ENCODE measurements around the gene KRT4.

The KRT4 gene

DNA sequence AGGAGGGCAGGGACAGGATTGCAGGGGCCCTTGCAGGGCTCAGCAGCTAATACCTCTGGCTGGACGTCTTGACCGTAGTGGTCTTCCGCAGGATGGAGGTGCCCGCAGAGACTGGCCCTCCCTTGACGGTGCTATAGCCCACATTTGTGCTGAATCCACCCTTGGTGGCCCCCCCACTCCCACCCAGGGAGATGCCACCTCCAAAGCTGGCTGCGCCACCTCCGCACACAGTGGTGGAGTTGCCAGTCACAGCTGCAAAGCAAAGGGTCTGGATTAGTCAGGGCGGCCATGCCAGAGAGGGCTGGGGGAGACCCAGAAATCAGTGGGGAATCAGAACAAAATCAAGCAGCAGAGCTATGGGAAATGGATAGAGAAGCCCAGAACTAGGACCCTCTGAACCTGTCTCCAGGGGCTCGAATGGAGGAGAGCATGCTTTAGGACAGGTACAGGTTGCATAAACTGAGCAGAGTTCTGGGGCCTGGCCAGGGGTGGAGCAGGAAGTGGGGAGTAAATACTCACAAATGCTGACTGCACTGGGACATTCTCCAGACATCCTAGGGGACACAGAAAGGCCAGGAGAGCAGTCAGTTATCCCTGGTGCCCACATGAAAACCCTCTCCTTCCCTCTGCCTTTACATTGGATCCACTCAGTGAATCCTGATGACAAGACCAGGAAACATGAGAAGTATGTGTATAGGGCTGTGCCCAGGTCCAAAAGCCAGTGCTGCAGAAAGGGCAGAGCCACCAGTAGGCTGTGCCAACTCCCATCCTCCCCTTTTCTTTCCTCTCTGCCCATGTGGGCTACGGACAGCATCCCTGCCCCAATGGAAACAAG lies 8.1 kb upstream of the KRT4 start:
- DNase-seq (ENCODE audit: low read depth, low spot score): no peak

DNA sequence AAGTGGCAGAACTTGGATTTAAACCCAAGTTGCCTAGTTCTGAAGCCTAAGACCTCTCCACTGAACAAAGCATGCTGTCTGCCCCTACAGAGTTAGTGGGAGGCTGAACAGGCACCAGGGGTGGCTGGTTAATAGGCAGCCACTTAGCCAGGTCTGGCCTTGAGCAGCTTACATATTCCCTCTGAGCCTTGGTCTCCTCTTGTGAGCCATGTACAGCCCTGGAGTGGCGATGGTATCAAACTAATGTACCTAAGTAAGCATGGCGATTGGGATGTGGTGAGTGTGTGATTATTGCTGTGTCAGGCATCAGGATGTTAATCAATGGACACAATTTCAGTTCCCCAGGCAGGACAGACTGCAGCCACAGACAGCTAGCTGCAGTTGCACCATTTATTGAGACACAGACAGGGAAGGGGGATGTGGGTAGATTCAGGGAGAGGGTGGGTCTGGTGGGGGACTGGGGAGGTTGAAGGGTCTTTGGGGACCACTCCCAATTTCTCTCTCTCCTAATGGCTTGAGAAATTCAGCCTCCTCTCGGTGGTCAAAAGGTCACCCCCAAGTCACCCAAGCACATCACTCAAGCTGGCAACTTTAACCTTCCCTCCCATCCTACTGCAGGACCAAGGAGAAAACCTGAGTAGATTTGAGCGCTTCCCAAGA lies 7.3 kb upstream of the KRT4 start:
- DNase-seq (ENCODE audit: low read depth, low spot score): no peak

DNA sequence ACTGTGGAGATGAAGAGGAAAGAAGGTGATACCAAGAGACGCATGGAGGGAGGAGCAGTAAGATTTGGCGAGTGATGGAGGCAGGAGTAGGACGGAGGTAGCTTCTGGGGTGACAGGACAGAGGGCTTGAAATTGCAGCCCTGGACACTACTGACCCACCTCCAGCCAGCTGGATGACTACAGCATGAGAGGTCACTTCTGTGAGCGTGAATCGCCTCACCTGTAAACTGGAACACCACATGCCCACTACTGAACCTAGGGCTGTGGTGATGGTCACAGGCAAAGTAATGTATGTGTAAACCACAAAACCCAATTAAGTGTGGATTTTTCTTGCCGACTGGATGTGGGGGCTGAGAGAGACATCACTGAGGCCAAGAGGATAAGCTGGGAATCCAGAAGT lies 6.6 kb upstream of the KRT4 start:
- no peak for DNase-seq (ENCODE audit: low read depth, low spot score)

DNA sequence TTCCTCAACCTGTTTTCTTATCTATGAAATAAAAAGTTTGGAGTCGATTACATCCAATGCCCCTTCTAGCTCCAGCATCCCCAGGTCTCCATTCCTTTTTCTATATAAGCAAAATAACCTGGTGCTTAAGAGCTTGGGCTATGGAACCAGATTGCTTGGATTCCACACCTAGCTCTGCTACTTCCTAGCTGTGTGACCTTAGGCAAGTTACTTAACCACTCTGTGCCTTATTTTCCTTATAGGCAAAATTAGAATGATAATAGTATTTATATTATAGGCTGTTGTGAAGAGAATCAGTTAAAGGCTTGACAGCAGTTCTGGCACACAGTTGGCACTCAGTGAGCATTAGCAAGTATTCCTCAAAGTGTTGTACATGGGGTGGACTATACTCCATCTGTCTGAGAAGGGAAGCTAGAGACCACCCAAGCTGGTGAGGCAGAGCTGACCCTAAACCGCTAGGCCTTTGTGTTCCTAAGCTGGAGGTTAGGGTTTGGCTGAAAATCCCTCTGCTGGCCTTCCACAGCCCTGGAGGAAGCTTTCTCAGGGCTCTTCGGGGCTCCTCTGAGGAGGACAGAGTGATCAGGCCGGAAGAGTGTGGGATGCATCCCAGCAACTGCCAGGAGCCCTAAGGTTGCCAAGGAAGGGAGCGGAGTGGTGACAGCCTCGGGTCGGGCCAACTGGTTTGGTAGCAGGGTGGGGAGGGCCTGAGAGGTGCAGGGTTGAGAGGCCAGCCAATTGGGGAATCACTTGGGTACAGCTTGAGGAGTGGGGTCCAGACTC lies 6.0 kb upstream of the KRT4 start:
- DNase-seq (ENCODE audit: low read depth, low spot score): no peak

DNA sequence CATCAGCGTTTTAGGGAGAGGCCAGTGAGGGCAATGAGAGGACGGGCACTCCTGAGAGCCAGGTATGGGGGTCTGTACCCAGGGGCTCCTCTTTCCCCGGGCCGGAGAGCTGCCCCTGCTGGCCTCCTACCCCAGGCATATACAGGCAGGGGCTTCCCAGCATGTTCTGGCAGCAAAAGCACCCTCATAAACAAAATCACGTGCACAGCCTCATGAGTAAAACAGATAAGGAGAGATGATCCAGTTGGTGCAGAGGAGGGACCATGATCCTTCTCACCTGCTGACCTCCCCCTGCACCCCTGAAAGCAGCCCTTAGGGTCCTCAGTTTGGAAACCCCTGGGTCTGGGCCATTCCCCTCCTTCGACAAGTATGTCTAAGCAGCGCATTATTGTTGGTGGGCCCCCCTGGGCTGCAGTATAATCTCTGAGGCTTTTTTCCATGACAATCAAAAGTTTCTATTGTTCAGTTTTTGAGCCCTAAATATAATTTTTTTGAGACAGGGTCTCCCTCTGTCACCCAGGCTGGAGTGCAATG lies 5.0 kb upstream of the KRT4 start:
- DNase-seq (ENCODE audit: low read depth, low spot score): no peak

- DNase-seq (ENCODE audit: low read depth, low spot score): no peak
Observed at GRCh38 chr12:52818388-52818787, 4.5 kb upstream of the KRT4 start.

- DNase-seq (ENCODE audit: low read depth, low spot score): no peak
Observed at GRCh38 chr12:52817699-52818238, 3.9 kb upstream of the KRT4 start.

DNA sequence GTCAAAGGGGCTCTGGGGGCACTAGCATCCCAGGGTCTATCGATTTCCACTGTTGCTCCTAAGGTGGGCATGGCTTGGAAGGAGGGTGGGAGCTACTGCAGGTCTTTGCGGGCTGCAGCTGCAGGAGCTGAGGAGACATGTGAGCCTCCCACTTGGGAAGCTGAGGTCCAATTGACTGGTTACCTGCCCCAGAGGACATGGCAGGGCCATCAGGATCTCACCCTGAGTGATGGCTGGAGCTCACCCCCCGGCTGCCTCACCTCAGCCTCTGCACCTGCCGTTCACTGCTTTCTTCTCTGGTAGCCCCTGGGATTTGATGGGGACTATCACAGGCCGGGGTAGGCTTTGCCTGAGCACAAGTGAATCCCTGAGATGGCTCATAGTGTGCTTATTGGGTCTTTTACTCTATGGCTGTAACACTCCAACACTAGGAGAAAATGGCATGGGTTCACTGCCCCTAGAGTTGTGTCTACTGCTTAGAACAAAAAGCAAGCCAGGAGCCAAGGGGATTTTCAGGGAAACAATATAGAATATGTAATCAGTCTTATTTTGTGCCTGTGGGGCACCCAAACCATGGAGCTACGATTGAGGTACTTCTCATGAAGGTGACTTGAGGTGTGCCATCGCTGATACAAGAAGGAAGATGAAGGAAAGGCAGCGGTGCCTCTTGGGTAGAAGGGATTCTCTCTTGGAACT lies 3.2 kb upstream of the KRT4 start:
- DNase-seq (ENCODE audit: low read depth, low spot score): no peak

DNA sequence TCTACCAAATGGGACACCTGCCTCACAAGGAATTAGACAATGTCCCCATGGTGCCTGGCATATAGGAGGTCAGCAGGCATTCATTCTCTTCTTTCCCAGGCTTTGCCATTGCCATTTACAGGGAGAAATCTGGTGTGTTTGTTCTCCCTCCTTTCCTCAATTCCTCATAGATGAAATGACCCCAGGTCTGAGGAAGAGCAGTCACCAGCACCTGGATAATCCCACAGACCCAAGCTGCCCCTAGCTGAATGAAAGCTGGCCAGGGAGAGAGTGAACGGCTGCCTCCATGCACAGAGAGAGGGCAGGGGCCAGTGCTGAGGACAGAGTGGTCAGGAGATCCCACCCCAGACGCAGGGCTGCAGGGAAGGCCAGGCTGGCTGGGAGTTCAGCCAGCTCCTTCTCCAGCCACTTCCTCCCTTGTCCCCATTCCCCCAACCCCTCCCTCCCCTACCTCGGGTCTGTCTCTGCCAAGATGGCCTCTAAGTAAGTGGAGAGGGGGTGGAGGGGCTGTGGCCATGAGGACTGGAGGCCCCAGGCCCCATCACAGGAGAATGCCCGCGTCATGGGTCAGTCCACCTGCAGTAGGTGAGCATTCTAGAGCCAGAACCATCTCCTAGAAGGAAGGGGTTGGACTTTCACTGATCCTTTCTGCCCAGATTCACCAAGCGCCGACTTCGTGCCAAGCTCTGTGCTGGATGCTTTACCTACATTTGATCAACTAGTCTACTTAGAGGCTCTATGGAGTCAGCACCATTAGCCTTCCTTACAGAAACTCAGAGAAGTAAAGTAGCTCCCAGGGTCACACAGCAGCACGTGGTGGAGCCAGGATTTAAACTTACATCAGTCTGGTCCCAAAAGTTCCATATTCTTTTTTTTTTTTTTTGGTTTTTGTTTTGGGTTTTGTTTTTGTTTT lies 2.0 kb upstream of the KRT4 start:
- DNase-seq (ENCODE audit: low read depth, low spot score): no peak

- no peak for DNase-seq (ENCODE audit: low read depth, low spot score)
Observed at GRCh38 chr12:52815161-52815560, 1.2 kb upstream of the KRT4 start.

- DNase-seq (ENCODE audit: low read depth, low spot score): no peak
Observed at GRCh38 chr12:52814710-52815155, 817 bp upstream of the KRT4 start.

DNA sequence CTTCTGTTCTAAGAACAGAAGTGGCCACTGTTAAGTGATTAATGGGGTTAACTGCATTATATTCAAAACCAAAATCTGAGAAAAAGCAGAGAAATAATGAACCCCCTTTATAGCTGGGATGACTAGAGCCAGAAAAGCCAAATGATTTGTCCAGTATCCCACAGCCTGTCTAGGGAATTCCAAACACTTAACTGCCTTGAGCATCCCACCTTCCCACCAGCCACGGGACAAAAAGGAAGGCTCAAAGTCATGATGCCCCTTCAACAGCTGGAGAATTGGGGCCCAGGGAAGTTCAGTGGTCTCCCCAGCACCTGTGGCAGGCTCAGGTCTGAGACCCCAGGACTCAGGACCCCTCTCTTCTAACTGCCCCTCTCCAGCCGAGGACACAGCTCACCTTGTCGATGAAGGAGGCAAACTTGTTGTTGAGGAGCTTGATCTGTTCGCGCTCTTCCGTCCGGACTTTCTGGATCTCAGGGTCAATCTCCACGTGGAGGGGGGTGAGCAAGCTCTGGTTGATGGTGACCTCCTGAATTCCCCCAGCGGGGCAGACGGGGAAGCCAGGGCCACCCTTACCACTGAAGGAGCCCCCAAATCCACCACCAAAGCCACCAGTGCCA lies 605 bp downstream of the KRT4 start:
- no peak for DNase-seq (ENCODE audit: low read depth, low spot score)

DNA sequence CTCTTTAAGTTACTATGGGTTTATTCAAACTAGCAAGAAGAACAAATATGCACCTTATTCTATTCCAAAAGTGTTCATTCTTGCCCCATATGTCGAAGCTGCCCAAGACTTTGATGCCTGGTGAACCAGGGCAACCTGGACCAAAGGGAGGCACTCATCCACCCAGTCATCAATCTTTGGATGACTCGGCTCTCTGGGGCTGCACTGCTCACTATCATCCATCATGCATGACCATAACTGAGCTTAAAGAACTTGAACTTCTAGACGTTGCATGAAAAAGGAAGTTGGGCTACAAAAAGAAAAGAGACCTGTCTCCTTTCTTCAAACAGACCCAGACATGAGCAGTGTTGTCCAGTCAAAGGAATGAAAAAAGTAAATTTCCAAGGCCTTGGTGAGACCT lies 1.2 kb downstream of the KRT4 start:
- DNase-seq (ENCODE audit: low read depth, low spot score): no peak

- DNase-seq (ENCODE audit: low read depth, low spot score): no peak
Observed at GRCh38 chr12:52812073-52812400, 1.9 kb downstream of the KRT4 start.

- DNase-seq (ENCODE audit: low read depth, low spot score): no peak
Observed at GRCh38 chr12:52811191-52812072, 2.5 kb downstream of the KRT4 start.

GRCh38 chr12:52810554-52810953 lies 3.4 kb downstream of the KRT4 start:
- no peak for DNase-seq (ENCODE audit: low read depth, low spot score)

- DNase-seq (ENCODE audit: low read depth, low spot score): no peak
Observed at GRCh38 chr12:52809166-52809565, 4.8 kb downstream of the KRT4 start.

DNA sequence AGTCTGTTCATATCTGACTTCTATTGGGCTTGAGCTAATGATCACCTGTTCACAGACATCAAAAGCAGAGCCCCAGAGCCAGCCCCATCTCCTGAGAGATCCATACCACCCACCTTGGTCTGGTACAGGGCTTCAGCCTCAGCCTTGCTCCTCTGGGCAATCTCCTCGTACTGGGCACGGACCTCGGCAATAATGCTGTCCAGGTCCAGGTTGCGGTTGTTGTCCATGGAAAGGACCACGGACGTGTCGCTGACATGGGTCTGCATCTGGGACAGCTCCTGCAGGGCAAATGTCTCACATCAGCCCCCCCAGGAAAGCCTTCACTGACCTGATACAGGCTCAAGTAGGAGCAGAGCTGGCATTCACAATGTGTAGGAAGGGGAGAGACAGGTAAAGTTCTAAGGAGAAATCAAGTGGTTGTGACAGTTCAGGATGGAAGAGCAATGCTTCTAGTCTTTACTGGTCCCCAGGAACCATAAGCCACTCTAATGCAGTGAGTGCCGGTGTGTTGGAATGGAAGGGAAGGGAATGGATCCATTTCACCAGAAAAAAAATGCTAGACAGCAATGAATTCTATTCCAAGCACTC lies 5.2 kb downstream of the KRT4 start:
- no peak for DNase-seq (ENCODE audit: low read depth, low spot score)
